ELR (cell line): ENCODE measurements around the gene PSME1.

ENCODE experiments used
- DNase-seq: peaks from one replicate; pipeline ENCODE4 v3.0.0-alpha.2; 2015; ENCODE audit warnings: low read depth

Gene PSME1

DNA sequence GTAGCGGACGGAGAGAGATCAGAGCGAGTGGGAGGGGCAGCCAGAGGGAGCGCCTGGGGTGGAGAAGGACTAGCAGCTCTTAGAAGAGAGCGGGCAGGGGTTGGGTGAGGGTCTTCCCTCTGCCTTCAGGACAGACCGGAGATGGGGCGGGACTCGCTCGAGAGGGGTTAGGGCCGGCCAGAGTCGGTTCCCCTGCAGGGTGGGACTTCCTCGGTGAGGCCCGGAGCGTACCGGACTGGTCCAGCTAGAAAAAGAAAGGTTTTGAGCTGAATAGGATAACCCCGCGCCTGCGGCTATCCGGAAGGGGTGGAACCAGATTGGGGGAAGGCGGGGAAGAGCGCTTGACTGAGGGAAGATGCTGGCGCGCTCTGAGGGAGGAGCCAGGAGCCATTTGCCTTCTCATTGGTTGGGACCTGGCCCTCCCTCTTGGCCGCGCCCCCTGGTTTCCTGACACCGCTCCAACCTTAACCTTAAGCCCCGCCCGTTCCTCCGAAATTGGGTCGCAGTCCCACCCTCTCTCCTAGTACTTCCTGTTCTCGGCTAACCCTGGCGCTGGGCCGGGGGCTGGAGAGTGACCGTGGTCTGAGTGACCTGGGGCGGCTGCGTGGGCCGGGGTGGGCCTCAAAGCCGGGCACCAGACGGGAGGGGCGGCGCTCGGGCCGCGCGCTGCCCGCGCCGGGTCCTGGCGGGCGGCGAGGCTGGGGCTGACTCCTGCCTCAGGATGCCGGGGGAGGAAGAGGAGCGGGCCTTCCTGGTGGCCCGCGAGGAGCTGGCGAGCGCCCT, 11.2 kb downstream of the PSME1 start, which contains the start of gene RNF31:
Gene RNF31 (plus strand): TSS at position 521 of the 783 bp plus-strand sequence. CDS start 201 bp downstream, at position 722.
- DNase-seq, result peak; percentile 99

GRCh38 chr14:24147761-24148428, 11.9 kb downstream of the PSME1 start:
- DNase-seq, result peak; percentile 30

- DNase-seq, result no peak
These were observed 13.4 kb downstream of the PSME1 start for GRCh38 chr14:24149302-24149969.

GRCh38 chr14:24150061-24150460, 14.1 kb downstream of the PSME1 start:
- no peak for DNase-seq

DNA sequence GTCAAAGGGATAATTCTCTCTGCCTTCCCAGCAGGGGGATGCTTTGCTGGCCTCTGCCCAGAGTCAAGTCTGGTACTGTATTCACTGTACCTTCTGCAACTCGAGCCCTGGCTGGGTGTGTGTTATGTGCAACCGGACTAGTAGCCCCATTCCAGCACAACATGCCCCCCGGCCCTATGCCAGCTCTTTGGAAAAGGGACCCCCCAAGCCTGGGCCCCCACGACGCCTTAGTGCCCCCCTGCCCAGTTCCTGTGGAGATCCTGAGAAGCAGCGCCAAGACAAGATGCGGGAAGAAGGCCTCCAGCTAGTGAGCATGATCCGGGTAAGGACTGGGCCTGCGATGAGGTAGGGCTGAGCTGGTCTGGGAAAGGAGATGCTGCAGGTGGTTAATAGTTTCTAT, 14.6 kb downstream of the PSME1 start:
- DNase-seq, result no peak

DNA sequence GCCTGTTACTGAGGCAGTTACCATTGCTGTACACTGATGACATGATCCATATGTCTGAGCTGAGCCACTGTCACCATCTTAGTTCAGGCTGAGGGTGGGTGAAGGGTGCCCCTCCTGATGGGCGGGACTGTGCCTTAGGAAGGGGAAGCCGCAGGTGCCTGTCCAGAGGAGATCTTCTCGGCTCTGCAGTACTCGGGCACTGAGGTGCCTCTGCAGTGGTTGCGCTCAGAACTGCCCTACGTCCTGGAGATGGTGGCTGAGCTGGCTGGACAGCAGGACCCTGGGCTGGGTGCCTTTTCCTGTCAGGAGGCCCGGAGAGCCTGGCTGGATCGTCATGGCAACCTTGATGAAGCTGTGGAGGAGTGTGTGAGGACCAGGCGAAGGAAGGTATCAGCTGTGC, 15.0 kb downstream of the PSME1 start:
- DNase-seq, result no peak

DNA sequence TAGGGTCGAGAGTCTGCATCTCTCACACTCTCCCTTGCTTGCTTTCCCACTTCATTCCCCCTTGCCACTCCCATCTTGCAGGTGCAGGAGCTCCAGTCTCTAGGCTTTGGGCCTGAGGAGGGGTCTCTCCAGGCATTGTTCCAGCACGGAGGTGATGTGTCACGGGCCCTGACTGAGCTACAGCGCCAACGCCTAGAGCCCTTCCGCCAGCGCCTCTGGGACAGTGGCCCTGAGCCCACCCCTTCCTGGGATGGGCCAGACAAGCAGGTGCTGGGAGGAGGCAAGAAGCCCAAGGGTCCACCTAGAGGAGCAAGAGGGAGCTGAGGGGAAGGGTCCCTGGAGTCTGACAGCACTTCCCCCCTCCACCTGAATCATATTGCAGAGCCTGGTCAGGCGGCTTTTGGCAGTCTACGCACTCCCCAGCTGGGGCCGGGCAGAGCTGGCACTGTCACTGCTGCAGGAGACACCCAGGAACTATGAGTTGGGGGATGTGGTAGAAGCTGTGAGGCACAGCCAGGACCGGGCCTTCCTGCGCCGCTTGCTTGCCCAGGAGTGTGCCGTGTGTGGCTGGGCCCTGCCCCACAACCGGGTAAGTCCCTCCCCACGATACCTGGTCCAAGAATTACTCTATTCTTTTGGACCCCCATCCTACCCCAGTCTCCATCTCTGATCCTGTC, 15.5 kb downstream of the PSME1 start:
- DNase-seq, result no peak

GRCh38 chr14:24155100-24155499, 19.1 kb downstream of the PSME1 start:
- no peak for DNase-seq

DNA sequence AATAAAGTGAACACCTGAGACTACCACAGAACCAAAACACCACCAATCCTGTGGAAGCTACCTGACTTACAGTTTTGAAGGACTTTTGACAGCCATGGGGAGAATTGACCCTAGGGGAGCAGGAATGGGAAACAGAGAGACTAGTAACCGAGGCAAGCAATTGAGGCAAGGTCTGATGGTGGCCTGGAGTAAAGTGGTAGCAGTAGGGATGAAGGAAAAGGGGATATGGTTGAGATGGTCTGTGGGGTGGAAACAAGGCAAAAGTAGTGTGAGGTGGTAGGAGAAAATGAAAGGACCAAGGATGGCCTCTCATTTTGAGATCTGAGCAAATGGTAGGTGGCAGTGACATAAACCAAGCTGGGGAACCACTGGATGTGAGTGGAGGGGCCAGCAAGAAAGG, 20.8 kb downstream of the PSME1 start:
- DNase-seq, result no peak

GRCh38 chr14:24157331-24157730, 21.3 kb downstream of the PSME1 start:
- DNase-seq, result no peak

GRCh38 chr14:24159777-24160498, 23.9 kb downstream of the PSME1 start:
- no peak for DNase-seq

DNA sequence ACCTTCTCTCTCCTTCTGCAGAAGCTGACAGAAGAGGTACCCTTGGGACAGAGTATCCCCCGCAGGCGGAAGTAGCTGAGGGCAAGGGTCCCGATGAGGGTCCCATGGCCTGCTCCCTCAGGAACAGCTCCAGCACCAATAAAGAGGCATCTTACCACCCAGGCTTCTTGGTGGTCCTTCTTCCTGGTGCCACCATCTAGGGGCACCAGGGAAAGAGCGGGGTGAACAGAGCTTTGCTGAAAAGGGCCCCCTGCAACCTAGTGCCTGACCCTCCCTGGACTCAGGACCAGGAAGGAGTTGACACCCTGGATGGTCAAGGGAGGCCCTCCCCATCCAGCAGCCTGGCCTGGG, 24.5 kb downstream of the PSME1 start:
- no peak for DNase-seq

DNA sequence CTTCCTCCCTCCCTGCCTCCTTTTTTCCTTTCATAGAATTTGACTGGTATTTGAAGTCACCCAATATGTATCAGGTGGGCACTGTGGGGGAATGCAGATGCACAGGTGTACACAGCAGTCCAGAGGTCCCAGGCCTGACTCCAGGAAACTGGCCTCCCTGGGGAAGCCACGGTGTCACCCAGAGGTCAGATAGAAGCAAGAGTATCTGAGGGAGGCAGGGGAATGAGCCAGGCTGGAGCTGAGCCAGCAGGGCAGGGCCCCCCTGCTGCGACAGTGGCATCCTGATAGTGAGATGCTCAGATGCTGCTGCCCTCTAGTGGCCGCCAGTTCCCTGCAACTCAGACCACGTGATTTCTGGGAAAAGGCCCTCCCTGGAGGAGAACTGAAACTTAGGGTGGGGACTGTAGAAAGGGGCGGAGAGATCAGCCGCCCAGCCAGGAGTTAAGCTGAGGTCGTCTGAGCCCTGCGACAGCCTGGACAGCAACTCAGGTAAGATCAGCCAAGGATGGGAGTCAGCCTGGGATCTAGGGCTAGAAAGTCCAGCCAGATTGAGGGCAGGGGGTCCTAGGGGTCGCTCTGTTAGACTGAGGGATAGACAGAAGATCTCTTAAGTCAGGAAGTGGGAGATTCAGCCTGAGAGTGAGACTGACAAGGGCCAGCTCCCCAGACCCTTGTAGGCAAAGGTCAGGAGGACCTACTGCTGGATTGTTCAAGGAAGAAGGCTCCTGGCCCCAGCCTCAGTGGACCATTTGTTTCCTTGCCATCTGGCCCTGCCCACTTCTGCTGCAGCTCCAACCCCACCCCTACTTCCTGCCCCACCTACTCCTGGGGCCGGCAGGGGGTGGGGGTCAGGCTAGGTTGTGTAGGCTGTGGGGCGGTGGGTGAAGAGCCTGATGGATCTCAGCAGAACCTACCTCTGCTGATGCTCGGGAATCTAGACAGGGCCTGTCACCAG, 25.1 kb downstream of the PSME1 start, which contains the start of gene IRF9:
Gene IRF9 (plus strand): TSS at position 416 of the 955 bp plus-strand sequence. CDS start 880 bp downstream, outside the sequence.
- peak; percentile 93 for DNase-seq

GRCh38 chr14:24162093-24162492, 26.1 kb downstream of the PSME1 start:
- DNase-seq, result no peak

GRCh38 chr14:24164518-24164991, 28.6 kb downstream of the PSME1 start:
- no peak for DNase-seq

DNA sequence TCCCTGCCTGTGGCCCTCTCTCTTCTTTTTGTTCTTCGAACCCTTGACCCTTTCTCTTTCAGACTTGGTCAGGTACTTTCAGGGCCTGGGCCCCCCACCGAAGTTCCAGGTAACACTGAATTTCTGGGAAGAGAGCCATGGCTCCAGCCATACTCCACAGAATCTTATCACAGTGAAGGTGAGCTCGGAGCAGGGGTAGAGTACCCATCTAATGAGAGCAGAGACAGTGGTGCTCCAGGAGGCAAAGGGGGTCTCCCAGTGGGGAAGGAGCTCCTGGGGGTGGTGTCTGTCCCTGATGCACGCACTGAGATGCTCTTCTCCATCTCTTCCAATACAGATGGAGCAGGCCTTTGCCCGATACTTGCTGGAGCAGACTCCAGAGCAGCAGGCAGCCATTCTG, 29.8 kb downstream of the PSME1 start:
- no peak for DNase-seq

DNA sequence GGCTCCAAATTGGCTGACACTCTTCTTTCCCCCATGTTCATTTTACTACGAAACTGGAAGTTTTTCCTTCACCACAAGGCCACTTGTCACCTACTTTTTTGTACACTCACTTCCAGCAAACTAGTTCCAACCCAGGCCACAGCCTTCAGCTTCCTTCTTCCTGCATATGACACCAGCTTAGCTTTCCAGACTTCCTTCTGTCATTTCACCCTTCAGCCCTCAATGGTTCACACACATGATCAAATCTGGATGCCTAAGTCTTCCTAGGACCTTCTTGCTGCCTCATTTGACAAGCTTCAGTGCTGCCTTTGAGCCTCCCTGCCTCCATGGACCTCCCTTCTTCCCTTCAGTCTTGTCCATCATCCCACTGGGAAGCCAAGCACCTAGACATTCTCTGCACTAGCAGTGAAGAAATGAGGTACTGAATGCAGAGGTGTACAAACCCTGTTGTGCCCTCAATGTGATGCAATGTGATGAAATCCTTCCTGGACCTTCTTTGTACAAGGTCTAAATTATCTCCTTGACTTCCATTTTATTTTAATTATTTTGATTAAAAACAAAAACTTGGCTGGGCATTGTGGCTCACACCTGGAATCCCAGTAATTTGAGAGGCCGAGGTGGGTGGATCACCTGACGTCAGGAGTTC, 31.6 kb downstream of the PSME1 start:
- no peak for DNase-seq

- no peak for DNase-seq
These were observed 35.6 kb downstream of the PSME1 start, which contains the start of gene REC8 for GRCh38 chr14:24171422-24172260. TSS of gene REC8 (plus strand) at chr14:24172080. CDS start at chr14:24172553, 473 bp downstream.
